ENCODE data around the gene TMEM248.
"Not testable (repeated sequence)": the region's sequence is repeated elsewhere in the genome, so short reads cannot be mapped to it uniquely, and the experiment has no call there.

Gene TMEM248

GRCh38 chr7:66913118-66914037 is 7.6 kb upstream of the TMEM248 start:
- TF ChIP-seq, protein P1, sequence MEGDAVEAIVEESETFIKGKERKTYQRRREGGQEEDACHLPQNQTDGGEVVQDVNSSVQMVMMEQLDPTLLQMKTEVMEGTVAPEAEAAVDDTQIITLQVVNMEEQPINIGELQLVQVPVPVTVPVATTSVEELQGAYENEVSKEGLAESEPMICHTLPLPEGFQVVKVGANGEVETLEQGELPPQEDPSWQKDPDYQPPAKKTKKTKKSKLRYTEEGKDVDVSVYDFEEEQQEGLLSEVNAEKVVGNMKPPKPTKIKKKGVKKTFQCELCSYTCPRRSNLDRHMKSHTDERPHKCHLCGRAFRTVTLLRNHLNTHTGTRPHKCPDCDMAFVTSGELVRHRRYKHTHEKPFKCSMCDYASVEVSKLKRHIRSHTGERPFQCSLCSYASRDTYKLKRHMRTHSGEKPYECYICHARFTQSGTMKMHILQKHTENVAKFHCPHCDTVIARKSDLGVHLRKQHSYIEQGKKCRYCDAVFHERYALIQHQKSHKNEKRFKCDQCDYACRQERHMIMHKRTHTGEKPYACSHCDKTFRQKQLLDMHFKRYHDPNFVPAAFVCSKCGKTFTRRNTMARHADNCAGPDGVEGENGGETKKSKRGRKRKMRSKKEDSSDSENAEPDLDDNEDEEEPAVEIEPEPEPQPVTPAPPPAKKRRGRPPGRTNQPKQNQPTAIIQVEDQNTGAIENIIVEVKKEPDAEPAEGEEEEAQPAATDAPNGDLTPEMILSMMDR (conservative IDR thresholded peaks at IDR 0.05; ENCODE audit: low read depth, low read length): no peak
- no peak overlapping the region for H2AFZ ChIP-seq (ENCODE audit: low read depth)
- H4K20me1 ChIP-seq (ENCODE audit: insufficient read depth): no peaks in the 10 kb centered on the region
- H3K27me3 ChIP-seq (ENCODE audit: insufficient read depth, low read depth): no peaks in the 10 kb centered on the region
- no peaks in the 10 kb centered on the region for H3K79me2 ChIP-seq (ENCODE audit: insufficient read depth, low read depth)
- H3K27ac ChIP-seq: no peak overlapping the region
- H3K9ac ChIP-seq: no peak overlapping the region
- H3K36me3 ChIP-seq (ENCODE audit: insufficient read depth): no peaks in the 10 kb centered on the region
- no peak overlapping the region for H3K4me3 ChIP-seq (IDR thresholded peaks at IDR 0.05; ENCODE audit: insufficient read depth, low read depth, low read length)
- no peaks in the 10 kb centered on the region for H3K4me1 ChIP-seq (ENCODE audit: low read depth, poor library complexity, severe bottlenecking)
- no peak overlapping the region for H3K4me2 ChIP-seq

- Histone ChIP-seq H3K4me1 (ENCODE audit: low read depth, poor library complexity, severe bottlenecking) (peaks cover 13% of the 10 kb centered on the region), H3K79me2 (ENCODE audit: insufficient read depth, low read depth) (peaks cover 21% of the 10 kb centered on the region)
- H3K27ac ChIP-seq; H3K4me2 ChIP-seq; H3K9ac ChIP-seq; H3K36me3 ChIP-seq (ENCODE audit: insufficient read depth); H3K4me3 ChIP-seq (IDR thresholded peaks at IDR 0.05; ENCODE audit: insufficient read depth, low read depth, low read length); H4K20me1 ChIP-seq (ENCODE audit: insufficient read depth); H2AFZ ChIP-seq (ENCODE audit: low read depth); H3K27me3 ChIP-seq (ENCODE audit: insufficient read depth, low read depth): not testable (repeated sequence)
These were observed 3.1 kb upstream of the TMEM248 start for GRCh38 chr7:66917904-66918303.

DNA sequence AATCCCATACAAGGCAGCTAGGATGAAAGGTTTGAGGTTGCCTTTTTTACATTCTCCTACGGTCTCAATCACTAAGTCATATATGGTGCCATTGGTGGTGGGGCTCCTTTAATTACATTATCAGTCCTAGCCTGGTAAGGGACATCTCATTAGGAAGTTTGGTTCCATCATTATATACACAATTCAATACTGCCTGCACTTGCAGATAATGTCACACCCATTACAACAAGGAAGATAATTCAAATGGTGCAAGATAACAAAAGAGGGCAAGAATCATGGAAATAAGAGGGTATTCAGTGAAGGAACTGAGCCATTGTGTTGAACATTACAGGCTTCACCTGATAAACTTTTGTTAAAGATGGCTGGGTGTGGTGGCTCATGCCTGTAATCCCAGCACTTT is 1.7 kb upstream of the TMEM248 start:
- Histone ChIP-seq H3K4me2 (no peak overlapping the region), H2AFZ (ENCODE audit: low read depth) (no peak overlapping the region), H3K36me3 (ENCODE audit: insufficient read depth) (no peaks in the 10 kb centered on the region), H3K27ac (no peak overlapping the region), H3K79me2 (ENCODE audit: insufficient read depth, low read depth) (peaks cover 35% of the 10 kb centered on the region), H3K27me3 (ENCODE audit: insufficient read depth, low read depth) (no peaks in the 10 kb centered on the region), H3K9ac (no peak overlapping the region), H3K4me1 (ENCODE audit: low read depth, poor library complexity, severe bottlenecking) (peaks cover 20% of the 10 kb centered on the region), H4K20me1 (ENCODE audit: insufficient read depth) (no peaks in the 10 kb centered on the region), H3K4me3 (IDR thresholded peaks at IDR 0.05; ENCODE audit: insufficient read depth, low read depth, low read length) (no peak overlapping the region)
- TF ChIP-seq, protein P1 (conservative IDR thresholded peaks at IDR 0.05; ENCODE audit: low read depth, low read length): no peak

DNA sequence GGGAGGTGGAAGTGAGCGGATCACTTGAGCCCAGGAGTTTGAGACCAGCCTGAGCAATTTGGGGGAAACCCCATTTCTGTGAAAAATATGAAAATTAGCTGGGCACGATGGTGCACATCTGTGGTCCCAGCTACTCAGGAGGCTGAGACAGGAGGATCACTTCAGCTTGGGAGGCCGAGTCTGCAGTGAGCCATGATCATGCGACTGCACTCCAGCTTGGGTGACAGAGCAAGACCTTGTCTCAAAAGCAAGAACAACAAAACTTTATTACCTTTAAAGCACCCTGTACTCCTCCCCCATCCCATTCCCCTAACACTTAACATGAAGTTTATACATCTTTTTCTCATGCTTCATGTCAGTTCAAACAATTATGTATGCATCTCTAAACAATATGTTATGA is 1.3 kb upstream of the TMEM248 start:
- TF ChIP-seq, protein P1 (conservative IDR thresholded peaks at IDR 0.05; ENCODE audit: low read depth, low read length): no peak
- Histone ChIP-seq H3K4me1 (ENCODE audit: low read depth, poor library complexity, severe bottlenecking) (peaks cover 20% of the 10 kb centered on the region), H3K79me2 (ENCODE audit: insufficient read depth, low read depth) (peaks cover 39% of the 10 kb centered on the region), H3K9ac (no peak overlapping the region), H3K27ac (no peak overlapping the region), H2AFZ (ENCODE audit: low read depth) (0 out of 2 replicates have a peak overlapping the region, but pooled peaks have one; percentile 97), H3K4me2 (peak overlapping the region; percentile 89), H4K20me1 (ENCODE audit: insufficient read depth) (no peaks in the 10 kb centered on the region), H3K27me3 (ENCODE audit: insufficient read depth, low read depth) (no peaks in the 10 kb centered on the region), H3K4me3 (IDR thresholded peaks at IDR 0.05; ENCODE audit: insufficient read depth, low read depth, low read length) (no peak overlapping the region), H3K36me3 (ENCODE audit: insufficient read depth) (no peaks in the 10 kb centered on the region)

- H3K9ac ChIP-seq: peak overlapping the region; percentile 89
- TF ChIP-seq, protein P1 (conservative IDR thresholded peaks at IDR 0.05; ENCODE audit: low read depth, low read length): no peak
- peak overlapping the region; percentile 7 for H3K4me3 ChIP-seq (IDR thresholded peaks at IDR 0.05; ENCODE audit: insufficient read depth, low read depth, low read length)
- peak overlapping the region; percentile 71 for H3K27ac ChIP-seq
- H4K20me1 ChIP-seq (ENCODE audit: insufficient read depth): 0 out of 2 replicates have a peak, but pooled peaks cover 2% of the 10 kb centered on the region
- H2AFZ ChIP-seq (ENCODE audit: low read depth): peak overlapping the region; percentile 97; the same call in 1 of the 2 replicates
- H3K27me3 ChIP-seq (ENCODE audit: insufficient read depth, low read depth): no peaks in the 10 kb centered on the region
- no peaks in the 10 kb centered on the region for H3K36me3 ChIP-seq (ENCODE audit: insufficient read depth)
- H3K4me1 ChIP-seq (ENCODE audit: low read depth, poor library complexity, severe bottlenecking): peaks cover 20% of the 10 kb centered on the region
- H3K4me2 ChIP-seq: peak overlapping the region; percentile 89
- peaks cover 44% of the 10 kb centered on the region for H3K79me2 ChIP-seq (ENCODE audit: insufficient read depth, low read depth)
These were observed 769 bp upstream of the TMEM248 start for GRCh38 chr7:66920256-66920655.
